Motor neuron (in vitro differentiated cells): ENCODE results near the gene TMIE. TPM values are rescaled to one million over a fixed set of nuclear protein-coding genes. Genes with fewer than 3 reads are reported as not detected.

ENCODE experiments used
- ATAC-seq, 8 experiments: fragments of 200-7000 bp; cut with Tn5 transposase; replicated peaks in 6 of 8; 2 replicates each; pipeline ENCODE4 v1.8.0; 2021; ENCODE audit warnings: mild to moderate bottlenecking in 8 of 8, moderate library complexity in 8 of 8
- H3K27ac ChIP-seq, 2 donors: fragments of 250-450 bp; sonication (Bioruptor Pico); 2 replicates each; pipeline ENCODE4 v1.9.0; 2021; ENCODE audit warnings: antibody characterized with exemption in 2 of 2, mild to moderate bottlenecking in 2 of 2, moderate library complexity in 1 of 2
- H3K4me1 ChIP-seq, 2 donors: fragments of 250-450 bp; sonication (Bioruptor Pico); replicated peaks in 1 of 2; 2 replicates each; pipeline ENCODE4 v1.6.1; 2021; ENCODE audit warnings: antibody characterized with exemption in 2 of 2, mild to moderate bottlenecking in 2 of 2, moderate library complexity in 1 of 2
- H3K4me3 ChIP-seq, 5 donors: fragments of 250-450 bp; sonication (Bioruptor Pico); 2 replicates each; pipeline ENCODE4 v1.9.0; 2021; ENCODE audit warnings: antibody characterized with exemption in 5 of 5, mild to moderate bottlenecking in 5 of 5, moderate library complexity in 4 of 5
- WGBS, 10 experiments: fragments of 450-650 bp; shearing (Covaris generic); methylation state at CpG; one replicate each; pipeline ENCODE4 v1.0.0; 2022; 5-methylcytosine and 5-hydroxymethylcytosine counted together
- in situ Hi-C, 9 experiments: fragments of 400-800 bp; cut with MboI; loops; one replicate each; pipeline ENCODE4 v1.15.0; 2021; ENCODE audit warnings: low sequenced_read_pairs in 9 of 9, low pct_unique_long_range_greater_than_20kb in 2 of 9; ENCODE audit not compliant: unreplicated experiment in 9 of 9
- total RNA-seq, 8 experiments: library from RNA; unstranded; fragments of 300-600 nt; gene quantifications; 2 replicates each; pipeline versions ENCODE4 v1.2.3 to v1.2.4, GENCODE V29; 2022

The TMIE gene
- total RNA-seq, 8 experiments from 2014 or later, result 0.25 to 2.6 (median 0.82) TPM; not detected in 2

- ATAC-seq, result no peak
- no peak overlapping the region for H3K4me3 ChIP-seq
- in situ Hi-C loops, result loop anchor here in 1 of 9 experiments (10.0 kb wide), 1 partner anchor 59 kb away; no protein-coding TSS in a partner anchor
- no peak overlapping the region for H3K27ac ChIP-seq
- H3K4me1 ChIP-seq, result no peaks in the 10 kb centered on the region
- 40 to 100% (median 85%) methylated on average over 1 to 6 of the region's 6 CpGs; no CpG with 5 or more reads in 6 of the 10 experiments for WGBS, 10 experiments
Observed at GRCh38 chr3:46755646-46756045, 54.5 kb downstream of the TMIE start.

DNA sequence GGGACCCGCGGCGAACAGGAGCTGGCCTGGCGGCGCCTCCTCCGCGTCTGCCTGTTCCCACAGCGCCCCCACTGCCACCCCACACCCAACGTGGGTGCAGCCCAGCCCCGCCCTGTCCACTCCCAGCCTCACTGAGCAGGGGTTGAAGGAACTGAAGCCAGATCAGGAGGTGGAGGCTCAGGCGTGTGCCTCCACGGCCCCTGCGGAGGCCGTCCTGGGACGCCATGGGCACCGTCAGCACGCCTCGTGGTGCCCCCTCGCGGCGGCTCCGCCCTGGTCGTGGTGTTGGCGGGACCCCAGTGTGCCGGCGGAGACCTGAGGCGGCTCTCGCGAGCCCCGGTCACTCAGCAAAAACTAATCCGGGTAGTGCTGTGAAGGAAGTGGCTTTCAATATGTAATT, 55.5 kb downstream of the TMIE start:
- ATAC-seq, result no peak

DNA sequence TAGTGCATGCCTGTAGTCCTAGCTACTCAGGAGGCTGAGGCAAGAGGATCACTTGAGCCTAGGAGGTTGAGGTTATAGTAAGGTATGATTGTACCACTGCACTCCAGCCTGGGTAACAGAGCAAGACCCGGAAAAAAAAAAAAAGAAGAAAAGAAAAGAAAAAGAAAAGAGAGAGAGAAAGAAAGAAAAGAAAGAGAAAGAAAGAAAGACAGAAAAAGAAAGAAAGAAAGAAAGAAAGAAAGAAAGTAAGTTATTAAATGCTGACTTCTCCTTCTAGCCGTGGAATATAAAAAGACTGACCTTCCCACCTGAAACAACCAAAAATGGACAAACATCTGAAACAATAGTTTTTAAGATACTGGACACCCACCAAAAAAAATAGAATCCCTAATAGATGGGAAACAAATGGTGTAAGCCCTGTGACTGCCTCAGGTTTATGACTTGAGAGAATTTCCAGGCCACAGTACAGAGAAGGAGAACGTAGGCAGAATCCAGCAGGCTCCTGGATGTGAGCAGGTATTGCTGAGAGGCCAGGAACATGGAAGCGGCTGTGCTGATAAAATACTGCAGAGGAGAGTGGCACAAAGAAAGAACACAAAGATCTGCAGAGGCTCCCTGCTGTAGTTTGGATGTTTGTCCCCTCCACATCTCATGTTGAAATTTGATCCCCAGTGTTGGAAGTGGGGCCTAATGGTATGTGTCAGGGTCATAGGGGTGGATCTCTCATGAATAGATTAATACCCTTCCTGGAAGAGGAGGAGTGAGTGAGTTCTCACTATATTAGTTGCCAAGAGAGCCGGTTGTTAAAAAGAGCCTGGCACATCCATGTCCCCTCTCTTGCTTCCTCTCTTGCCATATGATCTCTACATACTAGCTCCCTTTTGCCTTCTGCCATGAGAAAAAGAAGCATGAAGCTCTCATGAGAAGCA, 58.3 kb downstream of the TMIE start:
- 40 to 97% (median 76%) methylated on average over 1 to 5 of the region's 5 CpGs; no CpG with 5 or more reads in 2 of the 10 experiments for WGBS, 10 experiments
- no peak overlapping the region for H3K27ac ChIP-seq
- H3K4me3 ChIP-seq, result no peak overlapping the region
- no peaks in the 10 kb centered on the region for H3K4me1 ChIP-seq
- in situ Hi-C loops, result loop anchor here in 1 of 9 experiments (10.0 kb wide), 1 partner anchor 55 kb away; no protein-coding TSS in a partner anchor
- ATAC-seq, result peak in 1 of 8 experiments; percentile 75

More for the DNA sequence above, 55.5 kb downstream of the TMIE start:
- Histone ChIP-seq H3K4me3 (no peak overlapping the region), H3K27ac (no peak overlapping the region), H3K4me1 (no peaks in the 10 kb centered on the region)
- in situ Hi-C loops, result loop anchor here in 1 of 9 experiments (10.0 kb wide), 1 partner anchor 58 kb away; no protein-coding TSS in a partner anchor
- 95 to 100% methylated on average over 4 of the region's 31 CpGs; no CpG with 5 or more reads in 8 of the 10 experiments for WGBS, 10 experiments

Other genes with a start within 250 kb of the TMIE start
- gene LTF, start 236.5 kb upstream of the TMIE start, total RNA-seq, result 1 to 10 TPM in 4 of 8 experiments, under 1 TPM in 2, not detected in 2; 0.04 to 8.1 (median 1.5) TPM
- gene RTP3, start 203.4 kb upstream of the TMIE start, total RNA-seq, result under 1 TPM in 1 of 8 experiments, not detected in 7; 0.28 TPM
- 1 to 10 TPM in 3 of 8 experiments, under 1 TPM in 5; 0.05 to 3.7 (median 0.60) TPM for gene LRRC2, start 135.1 kb upstream of the TMIE start, total RNA-seq
- gene FAM240A, start 88.9 kb upstream of the TMIE start, total RNA-seq, result under 1 TPM in 1 of 8 experiments, not detected in 7; 0.28 TPM
- 1 to 10 TPM in 5 of 8 experiments, under 1 TPM in 3; 0.49 to 3.3 (median 1.5) TPM for gene ALS2CL, start 7.7 kb upstream of the TMIE start, total RNA-seq
- gene PRSS50, start 16.5 kb downstream of the TMIE start, total RNA-seq, result under 1 TPM in 4 of 8 experiments, not detected in 4; 0.08 to 0.85 (median 0.24) TPM
- 1 to 10 TPM in 1 of 8 experiments, under 1 TPM in 1, not detected in 6; 0.38 to 2.4 TPM for gene MYL3, start 162.1 kb downstream of the TMIE start, total RNA-seq
- 1 to 10 TPM in 3 of 8 experiments, under 1 TPM in 3, not detected in 2; 0.46 to 7.8 (median 0.97) TPM for gene PTH1R, start 176.3 kb downstream of the TMIE start, total RNA-seq